ENCODE results near the gene SPTBN4.
"Not testable (repeated sequence)": the region's sequence is repeated elsewhere in the genome, so short reads cannot be mapped to it uniquely, and the experiment has no call there.

SPTBN4 gene

DNA sequence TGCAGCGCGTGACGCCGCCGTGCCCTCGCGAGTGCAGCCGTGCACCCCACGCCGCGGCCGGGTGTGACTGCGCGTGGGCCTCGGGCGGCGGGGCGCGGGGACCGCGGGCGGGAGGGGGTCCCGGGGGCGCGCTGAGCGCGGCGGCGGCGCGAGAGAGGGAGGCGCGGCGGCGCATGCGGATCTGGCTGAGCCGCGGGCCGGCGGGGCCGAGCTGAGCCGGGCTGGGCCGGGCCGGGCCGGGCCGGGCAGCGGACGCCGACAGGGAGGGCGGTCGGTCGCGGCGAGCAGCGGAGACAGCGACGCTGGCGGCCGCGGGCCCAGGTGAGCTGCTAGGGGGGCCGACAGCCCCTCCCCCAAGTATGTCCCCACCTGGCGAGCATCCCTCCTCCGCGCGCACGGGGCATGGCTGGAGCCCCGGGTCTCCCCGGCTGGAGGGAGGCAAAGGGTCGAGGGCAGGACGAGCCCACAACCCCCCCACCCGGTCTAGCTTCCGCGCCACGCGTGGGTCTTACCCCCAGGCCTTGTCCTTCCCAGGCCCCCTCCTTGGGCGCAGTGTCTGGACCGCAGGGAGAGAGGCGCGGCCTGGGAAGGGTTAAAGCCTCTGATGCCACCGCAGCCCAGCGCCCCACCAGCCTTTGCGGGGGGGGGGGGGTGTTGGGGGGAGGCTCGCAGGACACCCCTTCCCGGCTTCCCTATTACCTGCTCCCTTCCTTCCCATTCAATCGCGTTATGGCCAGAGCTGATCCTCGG lies at the start of gene SPTBN4:
Gene SPTBN4, plus strand, starts transcription at position 17 of the 750 bp plus-strand sequence. CDS start 5,621 bp downstream, outside the sequence.
- no peak for DNase-seq (ENCODE audit: low read depth)

DNA sequence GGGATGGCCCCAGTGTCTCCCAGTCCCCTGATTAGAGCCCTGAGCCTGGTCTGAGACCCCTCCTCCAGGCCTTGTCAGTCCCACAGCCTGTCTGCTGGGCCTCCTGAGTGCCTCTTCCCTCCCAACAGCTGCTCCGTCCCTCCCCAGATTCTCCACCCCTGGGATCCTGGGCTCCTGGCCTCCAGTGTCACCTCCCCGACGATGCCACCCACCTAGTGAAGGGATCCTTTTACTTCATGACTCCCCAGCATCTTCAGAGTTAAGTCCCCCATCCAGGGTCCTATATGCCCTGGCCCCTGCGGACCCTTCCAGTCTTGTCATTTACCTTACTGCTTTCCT lies 49.2 kb upstream of the SPTBN4 start:
- no peak for DNase-seq (ENCODE audit: low read depth)

DNA sequence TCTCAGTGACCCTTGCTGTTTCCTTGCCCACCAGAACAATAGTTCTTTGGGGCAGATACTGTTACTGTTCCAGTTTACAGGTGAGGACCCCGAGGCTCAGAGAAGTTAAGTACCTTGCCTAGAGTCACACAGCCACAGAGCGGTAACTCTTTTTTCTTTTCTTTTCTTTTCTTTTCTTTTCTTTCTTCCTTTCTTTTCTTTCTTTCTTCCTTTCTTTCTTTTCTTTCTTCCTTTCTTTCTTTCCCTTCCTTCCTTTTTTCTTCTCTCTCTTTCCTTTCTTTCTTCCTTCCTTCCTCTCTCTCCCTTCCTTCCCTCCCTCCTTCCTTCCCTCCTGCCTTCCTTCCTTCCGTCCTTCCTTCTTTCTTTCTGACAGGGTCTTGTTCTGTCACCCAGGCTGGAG lies 48.8 kb upstream of the SPTBN4 start:
- DNase-seq (ENCODE audit: low read depth) = no peak

DNA sequence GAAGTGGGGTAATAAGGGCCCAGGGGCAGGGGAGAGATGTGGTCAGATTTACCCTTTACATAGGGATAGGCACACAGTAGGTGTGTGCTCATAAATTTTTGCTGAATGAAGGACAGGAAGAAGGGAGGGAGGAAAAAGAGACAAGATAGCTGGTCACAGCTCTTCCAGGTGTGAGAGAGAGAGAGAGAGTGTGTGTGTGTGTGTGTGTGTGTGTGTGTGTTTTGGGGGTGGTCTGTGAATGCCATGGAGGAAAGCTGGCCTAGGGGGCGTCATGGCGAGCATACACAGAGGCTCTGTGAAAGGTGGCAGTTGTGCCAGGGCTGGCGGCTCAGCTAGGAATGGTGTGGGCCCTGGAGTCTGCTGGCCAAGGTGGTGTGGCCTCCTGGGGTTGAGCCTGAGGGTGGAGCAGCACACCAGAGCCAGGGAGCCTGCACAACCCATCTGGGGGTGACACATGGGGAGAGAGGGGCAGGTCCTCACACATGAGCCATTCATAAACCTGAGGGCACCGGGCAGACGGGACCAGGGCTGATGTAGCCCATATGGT lies 47.7 kb upstream of the SPTBN4 start:
- no peak for DNase-seq (ENCODE audit: low read depth)

DNA sequence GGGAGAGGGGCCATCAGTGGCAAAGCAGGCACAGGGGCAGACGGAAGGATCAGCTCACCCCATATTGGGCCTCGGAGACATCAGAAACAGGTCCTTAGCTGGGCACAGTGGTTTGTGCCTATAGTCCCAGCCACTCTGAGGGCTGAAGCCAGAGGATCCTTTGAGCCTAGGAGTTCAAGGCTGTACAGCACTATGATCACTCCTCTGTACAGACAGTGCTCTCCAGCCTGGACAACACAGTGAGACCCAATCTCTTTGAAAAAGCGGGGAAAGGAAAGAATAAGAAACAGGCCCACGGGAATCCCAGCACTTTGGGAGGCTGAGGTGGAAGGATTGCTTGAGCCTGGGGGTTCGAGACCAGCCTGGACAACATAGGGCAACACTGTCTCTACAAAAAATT lies 47.0 kb upstream of the SPTBN4 start:
- DNase-seq (ENCODE audit: low read depth) = no peak

DNA sequence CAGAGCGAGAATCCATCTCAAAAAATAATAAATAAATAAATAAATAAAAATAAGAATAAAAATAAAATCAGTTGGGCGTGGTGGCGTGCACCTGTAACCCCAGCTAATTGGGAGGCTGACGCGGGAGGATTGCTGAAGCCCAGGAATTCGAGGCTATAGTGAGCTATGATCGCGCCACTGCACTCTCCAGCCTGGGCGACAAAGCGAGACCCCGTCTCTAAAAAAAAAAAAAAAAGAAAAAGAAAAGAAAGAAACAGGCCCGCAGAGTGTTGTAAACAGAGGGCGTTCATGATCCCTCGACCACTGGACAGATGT lies 46.4 kb upstream of the SPTBN4 start:
- no peak for DNase-seq (ENCODE audit: low read depth)

DNA sequence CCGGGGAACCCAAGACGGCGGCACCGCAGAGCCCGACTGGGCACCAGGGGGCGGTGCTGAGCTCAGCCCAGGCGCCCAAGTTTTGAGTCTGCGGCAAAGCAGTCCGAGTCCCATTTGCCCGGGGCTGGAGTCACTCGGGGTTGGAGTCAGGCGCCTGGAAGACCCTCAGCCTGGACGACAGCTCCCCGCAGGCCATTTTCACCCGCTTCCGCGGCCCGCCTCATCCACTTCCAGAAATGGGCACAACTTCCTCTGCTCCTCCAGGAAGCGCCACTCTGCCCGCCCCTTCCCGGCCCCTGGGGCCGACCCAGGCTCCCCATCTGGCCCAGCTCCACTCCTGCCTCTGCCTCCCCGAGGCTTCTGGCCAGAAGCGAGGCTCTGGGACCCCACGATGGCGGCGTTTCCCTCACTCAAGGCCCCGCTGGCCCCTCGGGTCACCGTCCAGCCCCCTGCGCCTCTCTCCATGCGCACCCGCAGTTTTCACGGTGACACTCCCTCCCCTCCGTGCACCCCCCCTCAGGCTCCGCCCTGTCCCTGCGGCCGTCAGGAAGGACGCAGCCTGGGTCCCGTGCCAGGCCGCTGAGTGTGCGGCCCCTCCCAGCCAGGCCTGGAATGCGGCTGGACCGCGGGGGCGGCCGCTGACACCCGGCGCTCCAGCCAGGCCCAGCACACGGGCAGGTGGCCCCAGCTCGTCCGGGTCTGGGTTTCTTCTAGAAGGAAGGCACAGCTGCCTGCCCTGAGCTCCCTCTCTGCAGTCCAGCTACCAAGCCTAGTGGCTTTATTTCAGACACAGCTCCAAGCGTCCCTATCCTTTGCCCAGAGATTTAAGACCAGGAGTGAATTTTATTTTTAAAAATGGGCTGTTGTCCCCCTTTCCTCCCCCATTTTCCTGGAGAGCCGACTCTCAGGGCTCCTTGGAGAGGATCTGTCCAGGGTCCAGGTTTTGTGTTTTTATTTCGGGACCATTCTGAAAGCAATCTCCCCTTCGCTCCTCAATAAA lies 45.7 kb upstream of the SPTBN4 start:
- peak; percentile 70 for DNase-seq (ENCODE audit: low read depth)

DNA sequence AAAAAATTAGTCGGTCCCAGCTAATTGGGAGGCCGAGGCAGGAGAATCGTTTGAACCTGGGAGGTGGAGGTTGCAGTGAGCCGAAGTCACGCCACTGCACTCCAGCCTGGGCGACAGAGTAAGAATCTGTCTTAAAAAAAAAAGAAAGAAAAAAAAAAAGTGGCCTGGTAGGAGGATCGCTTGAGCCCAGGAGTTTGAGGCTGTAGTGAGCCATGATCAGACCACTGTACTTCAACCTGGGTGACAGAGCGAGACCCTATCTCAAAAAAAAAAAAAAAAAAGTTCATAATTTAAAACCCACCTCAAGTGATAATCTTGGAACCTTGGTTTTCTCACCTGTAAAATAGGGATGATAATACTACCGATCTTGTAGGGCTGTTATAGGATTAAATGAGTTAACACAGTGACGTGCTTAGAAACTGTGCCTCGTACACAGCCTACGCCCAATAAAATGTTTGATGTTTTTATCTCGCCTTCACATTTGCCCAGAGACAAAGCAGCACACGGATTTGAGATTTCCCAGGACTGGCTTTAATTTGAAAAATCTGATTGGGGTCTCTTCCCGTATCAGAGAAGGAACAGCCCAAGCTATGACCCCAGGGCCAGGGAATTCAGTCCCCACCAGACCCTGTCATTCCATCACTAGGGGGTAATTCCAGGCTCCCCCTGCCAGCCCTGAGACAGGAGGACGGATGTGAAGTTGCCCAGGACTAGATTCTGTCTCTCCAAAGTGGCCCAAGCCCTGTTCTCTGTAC lies 44.6 kb upstream of the SPTBN4 start:
- no peak for DNase-seq (ENCODE audit: low read depth)

DNA sequence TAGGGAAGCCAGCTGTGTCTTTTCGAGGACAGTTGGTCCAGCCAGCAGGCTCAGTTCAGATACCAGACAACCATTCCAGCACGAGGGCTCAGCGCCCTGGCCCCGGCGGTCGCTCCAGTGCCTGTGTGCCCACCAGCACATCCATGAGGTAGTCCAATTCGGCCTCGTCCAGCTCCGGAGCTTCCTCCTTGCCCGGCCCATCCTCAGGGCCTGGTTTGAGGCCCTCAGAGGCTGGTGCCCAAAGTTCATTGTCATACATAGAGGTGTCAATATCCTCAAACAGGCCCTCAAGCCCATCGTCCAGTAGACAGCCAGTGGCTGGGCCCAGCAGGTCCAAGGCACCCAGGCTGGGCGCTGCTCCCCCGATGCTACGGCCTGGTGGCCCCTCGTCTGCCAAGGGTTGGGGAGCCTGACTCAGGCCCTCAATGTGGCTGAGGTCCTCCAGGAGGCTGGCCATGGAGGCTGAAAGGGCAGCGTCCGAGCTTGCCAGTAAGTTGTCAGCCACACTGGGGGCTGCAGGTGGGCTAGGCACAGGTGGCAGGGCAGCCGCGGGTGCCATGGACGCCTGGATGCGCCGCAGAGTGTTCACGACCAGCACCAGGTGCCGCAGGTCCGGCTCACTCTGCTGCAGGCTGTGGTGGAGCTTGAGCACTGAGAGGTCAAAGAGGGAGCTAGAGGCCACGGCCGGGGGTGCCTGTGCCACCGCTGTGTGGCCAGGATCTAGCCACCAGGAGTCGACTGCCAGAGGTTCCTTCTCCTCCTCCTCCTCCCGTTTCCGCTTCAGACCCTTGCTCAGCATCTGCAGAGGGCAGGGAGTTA lies 43.8 kb upstream of the SPTBN4 start:
- no peak for DNase-seq (ENCODE audit: low read depth)

DNA sequence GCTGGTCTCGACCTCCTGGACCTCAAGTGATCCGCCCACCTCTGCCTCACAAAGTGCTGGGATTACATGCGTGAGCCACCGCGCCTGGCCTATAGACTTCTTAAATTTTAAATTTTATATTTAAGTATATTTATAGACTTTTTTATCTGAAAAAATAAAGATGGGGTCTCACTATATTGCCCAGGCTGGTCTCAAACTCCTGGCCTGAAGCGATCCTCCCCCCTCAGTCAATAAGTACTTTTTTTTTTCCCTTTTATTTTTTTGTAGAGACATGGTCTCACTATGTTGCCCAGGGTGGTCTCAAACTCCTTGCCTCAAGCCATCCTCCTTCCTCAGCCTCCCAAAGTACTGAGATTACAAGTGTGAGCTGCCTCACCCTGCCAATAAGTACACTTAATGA lies 42.9 kb upstream of the SPTBN4 start:
- DNase-seq (ENCODE audit: low read depth) = no peak

DNA sequence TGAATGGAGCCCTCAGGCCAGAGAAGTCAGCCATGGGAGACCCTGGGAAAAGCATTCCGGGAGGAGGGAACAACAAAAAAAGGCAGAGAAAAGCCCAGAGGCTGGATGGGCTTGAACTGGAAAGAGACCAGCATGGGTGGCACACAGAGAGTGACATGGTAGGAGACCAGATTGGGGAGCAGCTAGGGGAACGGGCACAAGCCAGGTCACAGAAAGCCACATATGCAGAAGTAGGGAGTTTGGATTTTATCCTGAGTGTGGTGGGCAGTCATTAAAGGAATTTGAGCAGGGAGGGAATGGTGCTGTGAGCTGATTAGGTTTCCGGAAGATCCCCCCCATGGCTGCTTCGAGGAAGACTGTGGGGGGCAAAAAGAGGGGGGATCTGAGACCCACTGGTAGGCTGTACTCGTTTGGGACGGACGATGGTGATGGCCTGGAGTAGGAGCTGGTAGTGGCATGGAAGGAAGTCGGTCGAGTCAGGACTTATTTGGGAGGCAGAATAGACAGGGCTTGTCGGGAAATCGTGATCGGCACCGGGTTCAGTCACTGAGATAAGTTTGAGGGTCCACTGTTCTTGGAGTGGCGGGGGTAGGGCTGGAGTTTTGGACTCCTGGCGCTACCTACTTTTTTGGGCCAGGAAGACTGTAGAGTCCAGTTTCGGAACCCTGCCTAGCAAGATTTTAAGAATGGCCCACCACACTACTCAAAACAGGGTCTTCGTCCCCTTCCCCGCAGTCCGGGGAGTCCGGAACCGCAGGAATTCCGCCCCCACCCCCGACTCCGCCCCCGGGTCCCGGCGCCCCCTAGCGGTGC lies 42.0 kb upstream of the SPTBN4 start:
- no peak for DNase-seq (ENCODE audit: low read depth)

DNA sequence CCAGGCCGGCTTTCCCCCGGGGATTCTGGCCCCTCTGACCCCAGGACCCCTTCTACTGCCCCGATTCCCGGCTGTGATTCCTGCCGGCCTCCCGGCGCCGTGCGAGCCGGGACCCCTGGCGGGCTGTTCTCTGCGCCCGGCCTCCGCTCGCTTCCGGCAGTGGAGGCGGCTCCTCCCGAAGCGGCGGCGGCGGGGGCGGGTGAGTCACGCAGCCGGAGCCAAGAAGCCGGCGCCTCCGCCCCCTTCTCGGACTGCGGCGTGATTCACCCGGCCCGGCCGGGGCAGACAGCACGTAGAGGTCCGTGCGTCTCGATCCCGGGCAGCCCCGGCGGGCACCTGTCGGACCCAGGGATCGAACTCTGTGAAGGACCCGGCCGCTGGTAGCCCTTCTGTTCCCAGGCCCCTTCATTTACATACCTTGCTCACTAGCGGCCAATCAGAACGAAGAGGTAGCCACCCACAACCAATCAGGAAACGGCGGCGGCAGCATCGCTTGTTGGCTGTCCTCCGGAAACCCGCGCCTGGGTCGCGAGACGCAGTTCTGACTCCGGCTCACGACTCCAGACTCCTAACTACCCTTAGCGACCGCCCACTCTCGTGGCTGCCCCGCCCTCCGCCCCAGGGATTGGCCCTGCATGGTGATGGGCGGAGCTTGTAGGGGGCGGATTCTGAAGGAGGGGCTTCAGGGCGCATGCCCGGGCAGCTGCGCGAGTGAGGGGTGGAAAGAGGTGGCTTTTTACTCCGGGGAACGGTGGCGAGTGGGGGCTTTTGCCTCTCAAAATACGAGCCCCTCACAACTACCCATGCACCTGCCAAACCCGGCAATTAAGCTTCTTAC lies 41.1 kb upstream of the SPTBN4 start, which contains the start of gene SERTAD1:
Gene SERTAD1, minus strand, starts transcription at position 543 of the 838 bp plus-strand sequence. CDS start 2,446 bp downstream, outside the sequence.
- DNase-seq (ENCODE audit: low read depth) = peak; percentile 100

DNA sequence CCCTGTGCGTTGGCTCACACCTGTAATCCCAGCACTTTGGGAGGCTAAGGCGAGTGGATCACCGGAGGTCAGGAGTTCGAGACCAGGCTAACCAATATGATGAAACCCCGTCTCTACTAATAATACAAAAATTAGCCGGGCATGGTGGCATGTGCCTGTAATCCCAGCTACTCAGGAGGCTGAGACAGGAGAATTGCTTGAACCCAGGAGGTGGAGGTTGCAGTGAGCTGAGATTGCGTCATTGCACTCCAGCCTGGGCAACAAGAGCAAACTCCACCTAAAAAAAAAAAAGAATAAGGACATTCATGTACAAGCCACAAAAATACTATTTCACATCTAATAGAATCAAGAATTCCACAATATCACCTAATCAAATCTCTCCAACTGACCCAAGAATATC lies 38.6 kb upstream of the SPTBN4 start:
- DNase-seq (ENCODE audit: low read depth) = not testable (repeated sequence)

DNA sequence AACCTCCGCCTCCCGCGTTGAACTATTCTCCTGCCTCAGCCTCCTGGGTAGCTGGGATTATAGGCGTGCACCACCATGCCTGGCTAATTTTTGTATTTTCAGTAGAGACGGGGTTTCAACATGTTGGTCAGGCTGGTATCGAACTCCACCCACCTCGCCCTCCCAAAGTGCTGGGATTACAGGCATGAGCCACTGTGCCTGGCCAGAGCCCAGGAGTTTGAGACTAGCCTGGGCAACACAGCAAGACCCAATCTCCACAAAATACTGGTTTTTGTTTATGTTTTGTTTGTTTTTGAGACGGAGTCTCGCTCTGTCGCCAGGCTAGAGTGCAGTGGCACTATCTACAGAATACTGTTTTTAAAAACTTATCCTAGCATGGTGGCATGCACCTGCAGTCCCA lies 36.6 kb upstream of the SPTBN4 start:
- not testable (repeated sequence) for DNase-seq (ENCODE audit: low read depth)

DNA sequence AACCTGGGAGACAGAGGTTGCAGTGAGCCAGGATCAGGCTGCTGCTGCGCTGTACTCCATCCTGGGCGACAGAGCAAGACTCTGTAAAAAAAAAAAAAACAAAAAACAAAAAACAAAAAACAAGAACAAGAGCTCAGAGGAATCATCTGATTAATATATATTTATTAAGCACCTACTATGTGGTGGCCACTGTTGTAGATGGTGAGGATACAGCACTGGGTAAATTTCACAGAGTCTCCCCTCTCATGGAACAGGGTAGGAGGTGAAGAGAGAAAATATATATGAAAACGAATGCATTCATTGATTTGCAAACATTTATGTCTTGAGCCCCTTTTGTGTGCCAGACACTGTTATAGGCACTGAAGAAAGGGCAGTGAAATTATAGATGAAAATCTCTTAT lies 35.1 kb upstream of the SPTBN4 start:
- no peak for DNase-seq (ENCODE audit: low read depth)

DNA sequence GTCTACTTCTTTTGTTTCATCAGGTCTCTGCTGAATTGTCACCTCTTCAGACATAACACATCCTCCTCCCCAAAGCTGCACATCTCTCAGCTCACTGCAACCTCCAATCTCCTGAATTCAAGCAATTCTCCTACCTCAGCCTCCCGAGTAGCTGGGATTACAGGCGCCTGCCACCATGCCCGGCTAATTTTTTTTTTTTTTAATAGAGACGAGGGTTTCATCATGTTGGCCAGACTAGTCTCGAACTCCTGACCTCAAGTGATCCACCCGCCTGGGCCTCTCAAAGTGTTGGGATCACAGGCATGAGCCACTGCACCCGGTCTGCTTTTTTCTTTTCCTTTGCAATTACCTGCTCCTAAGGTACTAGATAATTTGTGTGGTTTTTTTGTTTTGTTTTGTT lies 34.0 kb upstream of the SPTBN4 start:
- not testable (repeated sequence) for DNase-seq (ENCODE audit: low read depth)

DNA sequence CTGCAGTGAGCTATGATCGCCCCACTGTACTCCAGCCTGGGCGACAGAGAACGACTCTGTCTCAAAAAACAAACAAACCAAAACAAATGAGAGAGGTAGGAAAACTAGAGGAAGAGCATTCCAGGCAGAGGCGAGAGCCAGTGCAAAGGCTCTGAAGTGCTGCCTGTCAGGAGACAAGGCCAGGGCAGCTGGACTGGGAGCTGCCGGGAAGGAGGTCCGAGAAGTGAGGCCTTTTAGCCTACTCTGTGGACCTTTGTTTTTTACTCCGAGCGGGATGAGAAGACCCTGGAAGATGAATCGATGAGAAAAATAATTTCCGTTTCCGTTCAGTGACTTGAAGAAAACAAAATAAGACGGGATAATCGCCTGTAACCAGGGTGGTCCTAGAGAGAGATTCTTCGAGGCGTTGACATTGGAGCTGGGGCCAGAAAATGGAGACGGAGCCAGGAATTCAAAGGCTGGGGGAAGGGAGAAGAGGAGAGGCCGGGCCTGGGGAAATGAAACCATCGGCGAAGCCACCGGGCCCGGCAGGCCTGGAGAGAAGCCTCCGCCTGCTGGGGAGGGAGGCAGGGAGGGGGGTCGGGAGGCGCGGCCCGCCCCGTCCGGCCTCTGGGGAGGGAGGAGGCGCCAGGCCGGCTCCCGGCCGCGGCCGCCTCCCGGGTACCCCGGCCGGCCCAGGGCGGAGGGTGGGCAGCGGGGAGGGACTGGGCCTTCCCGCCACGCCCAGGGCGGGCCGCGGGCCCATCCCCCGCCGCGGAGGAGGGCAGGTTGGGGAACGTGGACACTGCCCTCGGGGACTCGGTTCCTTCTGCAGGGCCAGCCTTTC lies 33.2 kb upstream of the SPTBN4 start:
- DNase-seq (ENCODE audit: low read depth) = peak; percentile 45

DNA sequence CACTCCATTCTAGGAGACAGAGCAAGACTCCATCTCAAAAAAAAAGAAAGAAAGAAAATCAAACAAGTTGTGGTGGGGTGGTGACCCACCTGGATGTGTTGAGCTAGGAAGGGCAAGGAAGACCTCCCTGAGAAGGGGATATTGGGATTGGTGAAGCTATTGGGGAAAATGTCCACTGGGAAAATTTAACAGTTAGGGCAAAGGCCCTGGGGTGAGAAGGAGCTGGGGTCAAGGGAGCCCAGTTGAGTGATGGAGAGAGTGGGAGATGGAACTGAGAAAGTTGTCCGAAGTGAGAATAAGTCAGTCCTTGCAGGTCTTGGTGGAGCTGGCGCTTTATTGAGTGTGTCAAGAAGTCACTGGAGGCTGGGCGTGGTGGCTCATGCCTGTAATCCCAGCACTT lies 28.5 kb upstream of the SPTBN4 start:
- no peak for DNase-seq (ENCODE audit: low read depth)

Measured in T-helper 22 cell (primary cell).